Ammon's horn (tissue), 1 donor: Measurements from ENCODE around the gene ENTPD1.
"Not testable (repeated sequence)": the region's sequence is repeated elsewhere in the genome, so short reads cannot be mapped to it uniquely, and the experiment has no call there.

ENCODE experiments used
- DNase-seq: peaks from one replicate; pipeline ENCODE4 v3.0.0-alpha.2; 2016; ENCODE audit warnings: low spot score

The ENTPD1 gene

GRCh38 chr10:95794195-95794594, 38.2 kb downstream of the ENTPD1 start:
- DNase-seq, result no peak

GRCh38 chr10:95795602-95796001, 39.6 kb downstream of the ENTPD1 start:
- DNase-seq, result no peak

DNA sequence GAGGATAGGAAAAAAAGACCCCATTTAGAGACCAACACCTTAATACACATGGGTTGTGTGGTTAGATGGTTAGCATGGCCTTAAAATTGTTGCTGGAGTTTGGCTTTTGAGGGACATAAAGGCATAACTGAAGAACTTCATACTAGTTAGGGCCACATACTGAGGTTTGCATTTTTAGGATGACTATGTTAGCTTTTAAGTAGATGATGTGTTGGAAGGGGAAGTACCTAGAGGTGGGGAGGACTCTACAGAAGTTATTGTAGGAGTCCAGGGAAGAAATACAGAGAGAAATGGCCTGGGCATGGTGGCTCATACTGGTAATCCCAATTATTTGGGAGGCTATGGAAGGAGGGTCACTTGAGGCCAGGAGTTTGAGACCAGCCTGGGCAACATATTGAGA, 40.5 kb downstream of the ENTPD1 start:
- no peak for DNase-seq

GRCh38 chr10:95798096-95798855, 42.3 kb downstream of the ENTPD1 start:
- DNase-seq, result no peak

- not testable (repeated sequence) for DNase-seq
Measured at GRCh38 chr10:95800286-95800685, 44.3 kb downstream of the ENTPD1 start.

- not testable (repeated sequence) for DNase-seq
Measured at GRCh38 chr10:95806687-95807380, 50.9 kb downstream of the ENTPD1 start.

DNA sequence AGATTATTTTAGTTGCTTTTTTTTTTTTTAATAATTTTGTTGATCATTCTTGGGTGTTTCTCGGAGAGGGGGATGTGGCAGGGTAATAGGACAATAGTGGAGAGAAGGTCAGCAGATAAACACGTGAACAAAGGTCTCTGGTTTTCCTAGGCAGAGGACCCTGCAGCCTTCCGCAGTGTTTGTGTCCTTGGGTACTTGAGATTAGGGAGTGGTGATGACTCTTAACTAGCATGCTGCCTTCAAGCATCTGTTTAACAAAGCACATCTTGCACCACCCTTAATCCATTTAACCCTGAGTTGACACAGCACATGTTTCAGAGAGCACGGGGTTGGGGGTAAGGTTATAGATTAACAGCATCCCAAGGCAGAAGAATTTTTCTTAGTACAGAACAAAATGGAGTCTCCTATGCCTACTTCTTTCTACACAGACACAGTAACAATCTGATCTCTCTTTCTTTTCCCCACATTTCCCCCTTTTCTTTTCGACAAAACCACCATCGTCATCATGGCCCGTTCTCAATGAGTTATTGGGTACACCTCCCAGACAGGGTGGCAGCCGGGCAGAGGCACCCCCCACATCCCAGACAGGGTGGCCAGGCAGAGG, 52.8 kb downstream of the ENTPD1 start:
- not testable (repeated sequence) for DNase-seq

GRCh38 chr10:95809370-95810197, 53.6 kb downstream of the ENTPD1 start:
- DNase-seq, result no peak

- DNase-seq, result no peak
Measured at GRCh38 chr10:95810198-95810976, 54.4 kb downstream of the ENTPD1 start.

- DNase-seq, result no peak
Measured at GRCh38 chr10:95813054-95813685, 57.2 kb downstream of the ENTPD1 start.

DNA sequence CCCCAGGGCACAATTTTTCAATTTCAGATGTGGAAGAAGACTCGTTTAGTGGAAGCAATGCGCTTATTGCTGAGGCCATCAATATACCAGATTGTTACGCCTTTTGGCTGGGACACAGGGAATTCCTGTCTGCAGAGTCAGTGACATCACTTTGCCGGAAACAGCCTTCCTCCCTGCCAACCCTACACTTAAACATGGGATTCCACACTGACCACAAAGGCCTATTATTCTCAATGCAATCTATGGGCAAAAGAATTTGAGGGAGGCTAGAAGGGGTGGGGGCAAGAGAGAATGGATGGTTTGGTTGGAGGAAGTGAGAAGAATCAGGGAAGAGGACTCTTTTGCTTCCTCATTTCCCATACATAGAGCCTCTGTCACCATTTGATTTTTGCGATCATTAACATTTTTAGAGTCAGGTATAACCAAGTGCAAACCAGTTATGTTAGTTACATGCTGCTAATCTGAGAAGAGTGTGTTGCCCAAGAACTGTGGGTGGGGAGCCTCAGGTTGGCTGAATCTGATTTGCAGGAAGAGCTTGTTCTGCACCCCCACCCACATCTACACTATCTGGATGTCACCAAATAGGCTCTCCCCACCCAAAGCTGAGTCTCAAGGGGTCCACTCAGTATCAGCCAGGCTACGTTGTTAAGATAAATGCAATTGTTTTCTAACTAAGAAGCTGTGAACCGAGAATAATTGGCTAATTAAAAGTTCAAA, 58.2 kb downstream of the ENTPD1 start:
- DNase-seq, result peak; percentile 11

DNA sequence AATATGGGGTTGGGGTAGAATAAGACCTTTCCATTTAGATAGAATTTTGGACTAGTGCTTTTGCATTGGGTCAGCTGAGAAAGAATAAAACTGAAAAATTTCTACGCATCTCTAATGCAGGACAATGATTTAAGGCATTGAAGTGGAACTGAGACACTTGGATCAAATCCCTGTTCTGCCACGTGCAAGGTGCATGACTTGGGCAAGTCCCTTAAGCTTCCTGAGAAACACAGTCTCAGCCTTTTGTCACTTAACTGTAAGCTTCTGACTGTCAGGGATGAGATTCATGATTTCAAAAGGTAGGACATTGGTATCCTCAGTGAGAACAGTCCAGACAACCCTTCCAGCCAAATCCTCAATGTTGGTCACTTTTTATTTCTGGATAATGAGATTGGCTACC, 59.2 kb downstream of the ENTPD1 start:
- peak; percentile 24 for DNase-seq

- no peak for DNase-seq
Measured at GRCh38 chr10:95815701-95816240, 59.8 kb downstream of the ENTPD1 start.

- DNase-seq, result no peak
Measured at GRCh38 chr10:95818010-95818409, 62.0 kb downstream of the ENTPD1 start.

DNA sequence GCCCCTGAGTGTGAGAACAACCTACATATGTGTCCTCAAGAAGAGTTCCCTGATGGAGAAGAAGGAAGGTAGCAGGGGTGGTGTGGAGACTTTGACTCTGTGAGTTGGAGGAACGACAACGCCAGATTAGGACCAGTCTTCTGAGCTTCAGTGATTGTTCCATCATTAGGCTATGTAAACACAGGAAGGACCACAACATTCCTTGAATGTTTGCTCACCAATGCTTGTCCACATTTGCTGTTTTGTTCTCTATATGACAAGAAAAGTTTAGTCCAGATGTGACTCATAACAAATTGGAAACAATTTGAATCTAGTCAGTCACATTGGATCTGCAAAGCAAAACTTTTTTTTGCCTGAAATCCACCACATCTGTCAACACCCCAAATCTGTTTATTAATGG, 62.7 kb downstream of the ENTPD1 start:
- no peak for DNase-seq

DNA sequence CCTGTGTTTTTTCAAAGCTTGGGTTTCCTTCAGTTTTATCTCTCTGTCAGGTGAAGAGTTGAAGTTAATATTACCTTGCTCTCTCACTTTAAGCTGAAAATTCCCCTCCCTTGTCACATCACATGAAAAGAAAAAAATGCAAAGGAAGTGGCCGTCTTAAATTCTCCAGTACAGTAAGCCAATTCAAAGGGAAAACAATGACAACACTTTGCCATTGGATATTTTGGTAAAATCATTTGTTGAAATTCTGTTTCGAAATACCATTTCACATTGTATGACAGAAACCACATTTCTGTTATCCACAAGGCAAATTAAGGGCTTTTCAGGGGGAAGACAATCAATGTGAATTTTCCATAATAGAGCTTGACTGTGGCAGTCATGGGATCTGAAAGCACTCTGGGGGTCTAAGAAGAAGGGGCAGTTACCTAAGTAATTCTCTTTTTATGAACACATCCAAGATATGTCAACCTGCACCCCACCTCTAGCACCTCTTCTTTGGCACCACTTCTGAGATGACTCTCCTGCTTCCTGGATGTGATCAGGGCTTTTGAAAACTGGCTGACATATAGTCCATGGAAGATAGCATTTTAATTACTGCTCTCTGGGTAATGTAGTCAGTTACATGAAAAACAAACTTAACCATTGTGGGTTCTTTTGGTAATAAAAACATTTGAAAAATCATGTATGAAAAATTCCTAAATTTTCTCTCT, 63.8 kb downstream of the ENTPD1 start:
- no peak for DNase-seq

DNA sequence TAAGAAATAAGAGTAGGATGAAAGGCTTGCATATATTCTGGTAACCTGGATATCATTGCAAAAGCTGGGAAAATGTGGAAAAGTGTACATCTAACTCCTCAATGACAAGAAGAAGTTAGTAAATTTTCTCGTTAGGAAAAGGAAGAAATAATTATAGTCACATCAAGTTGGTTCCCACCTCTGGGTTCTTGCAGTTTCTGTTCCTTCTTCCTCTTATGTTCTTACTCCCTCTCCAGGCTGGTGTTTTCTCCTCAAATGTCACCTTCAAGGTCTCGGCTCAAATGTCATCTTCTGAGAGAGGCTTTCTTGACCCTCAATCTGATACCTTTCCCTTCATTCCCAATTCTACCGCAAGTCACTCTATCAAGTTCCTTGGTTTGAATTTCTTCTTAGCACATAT, 64.4 kb downstream of the ENTPD1 start:
- DNase-seq, result peak; percentile 21

GRCh38 chr10:95821720-95822119, 65.8 kb downstream of the ENTPD1 start:
- no peak for DNase-seq

- DNase-seq, result no peak
Measured at GRCh38 chr10:95830044-95830443, 74.1 kb downstream of the ENTPD1 start.
